HG03280 (cell line): ENCODE data around the gene MVD.

Source experiments
- ATAC-seq: cut with Tn5 transposase; IDR thresholded peaks from one replicate; pipeline ENCODE4 v1.9.1; 2021; ENCODE audit warnings: mild to moderate bottlenecking, moderate library complexity; ENCODE audit not compliant: unreplicated experiment

The MVD gene

DNA sequence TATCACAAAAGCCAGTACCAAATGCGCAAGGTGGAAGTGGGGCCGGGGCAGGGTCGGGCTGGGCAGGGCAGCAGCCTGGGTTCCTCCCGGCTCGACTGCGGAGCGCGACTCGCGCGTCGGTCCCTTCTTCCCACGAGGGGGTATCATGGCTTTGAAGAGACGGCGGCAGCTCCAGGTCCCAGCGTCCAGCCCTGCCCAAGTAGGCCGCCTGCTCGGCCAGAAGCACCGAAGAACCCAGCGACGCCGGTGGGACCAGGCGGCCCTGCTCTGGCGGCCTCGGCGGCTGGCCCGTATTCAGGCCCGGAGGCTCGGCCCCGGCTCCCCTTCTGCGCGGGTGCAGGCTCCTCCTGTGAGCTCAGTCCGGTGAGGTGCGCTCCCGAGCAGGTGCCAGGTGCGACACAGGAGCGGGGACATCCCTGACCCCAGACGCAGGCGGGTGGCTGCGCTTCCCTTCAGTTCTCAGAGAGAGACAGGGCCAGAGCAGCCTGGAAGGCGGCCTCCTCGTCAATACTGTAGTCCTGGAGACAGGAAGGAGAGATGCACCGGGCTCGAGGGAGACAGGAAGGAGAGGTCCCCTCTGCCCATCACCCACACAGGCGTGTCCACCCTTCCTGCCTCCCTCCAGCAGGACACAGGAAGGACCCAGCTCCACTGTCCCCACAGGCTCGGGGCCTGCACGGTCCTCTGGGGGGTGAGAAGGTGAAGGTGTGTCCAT is 34.4 kb upstream of the MVD start:
- ATAC-seq = no peak

GRCh38 chr16:88696441-88696840 is 33.5 kb upstream of the MVD start:
- no peak for ATAC-seq

DNA sequence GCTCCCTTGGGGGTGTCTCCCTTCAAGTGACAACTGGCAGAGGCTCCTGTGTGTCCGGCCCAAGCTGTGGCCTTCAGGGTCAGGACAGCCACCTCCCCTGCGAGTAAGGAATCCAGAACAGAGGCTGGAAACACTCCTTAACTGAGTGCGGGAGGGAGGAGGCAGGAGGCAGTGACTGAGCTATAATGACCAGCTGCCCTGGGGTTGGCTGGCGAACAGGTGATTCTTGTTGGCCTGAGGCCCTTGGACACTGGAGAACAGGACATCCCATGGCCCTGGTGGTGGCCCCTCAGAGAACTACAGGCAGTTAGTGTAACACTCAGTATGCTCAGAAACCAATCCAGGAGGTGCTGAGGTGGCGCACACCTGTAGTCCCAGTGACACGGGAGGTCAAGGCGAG is 32.9 kb upstream of the MVD start:
- no peak for ATAC-seq

DNA sequence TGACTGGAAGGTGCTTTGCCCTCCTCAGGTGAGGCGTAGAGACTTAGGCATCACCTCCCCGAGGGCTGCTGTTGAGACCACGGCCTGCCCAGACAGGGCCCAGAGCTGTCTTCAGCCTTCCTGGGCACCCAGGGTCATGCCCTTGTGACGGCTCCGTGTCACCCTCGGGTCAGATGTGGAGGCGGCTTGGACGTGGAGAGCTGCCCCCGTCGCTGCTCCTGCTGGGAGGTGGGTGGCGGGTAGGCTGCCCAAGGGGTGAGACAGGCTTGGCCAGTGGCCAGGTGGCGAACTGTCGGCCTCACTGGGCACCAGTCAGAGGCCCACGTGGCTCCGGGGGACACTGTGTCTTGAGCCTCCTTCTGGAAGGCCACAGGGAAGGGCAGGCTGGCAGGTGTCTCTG is 32.3 kb upstream of the MVD start:
- ATAC-seq = no peak

DNA sequence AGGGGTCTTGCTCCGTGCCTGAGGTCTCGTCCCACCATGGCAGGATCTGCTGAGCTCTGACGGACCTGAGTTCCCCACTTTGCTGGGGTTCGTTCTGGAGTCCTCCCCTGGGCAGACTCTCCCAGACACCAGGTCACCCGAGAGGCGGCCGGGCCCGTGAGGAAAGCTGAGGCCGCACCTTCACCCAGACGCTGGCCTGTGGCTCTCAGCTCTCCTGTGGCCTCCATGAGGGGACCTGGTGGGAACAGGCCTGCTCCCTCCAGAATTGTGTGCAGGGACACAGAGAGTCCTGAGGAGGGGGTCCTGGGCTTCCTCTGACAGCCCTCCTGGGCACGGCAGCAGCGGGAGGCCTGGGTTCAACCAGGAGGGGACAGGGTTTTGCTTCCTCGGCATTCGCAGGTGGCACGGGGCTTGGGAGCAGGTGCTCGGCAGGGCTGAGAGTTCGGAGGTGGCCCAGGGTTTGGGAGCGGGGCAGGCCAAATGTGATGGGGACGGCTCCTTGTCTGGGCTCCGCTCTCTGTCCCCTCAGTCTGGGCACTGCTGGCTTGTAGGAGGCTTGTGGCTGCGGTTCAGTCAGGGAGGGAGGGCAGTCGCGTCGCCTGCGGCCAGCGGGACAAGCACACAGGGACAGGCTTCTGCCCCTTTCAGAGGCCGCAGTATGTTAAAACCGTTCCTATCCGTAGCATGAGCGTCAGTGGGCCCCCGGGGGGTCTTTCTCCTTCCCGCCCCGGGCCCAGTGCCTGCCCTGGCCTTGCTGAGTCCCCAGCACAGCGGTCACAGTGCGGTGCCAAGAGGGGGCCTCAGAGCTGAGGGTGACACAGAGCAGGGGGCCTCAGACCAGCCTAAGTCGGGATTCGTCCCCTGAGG is 31.6 kb upstream of the MVD start:
- no peak for ATAC-seq

- ATAC-seq = no peak
These were observed 30.7 kb upstream of the MVD start for GRCh38 chr16:88693420-88694177.

DNA sequence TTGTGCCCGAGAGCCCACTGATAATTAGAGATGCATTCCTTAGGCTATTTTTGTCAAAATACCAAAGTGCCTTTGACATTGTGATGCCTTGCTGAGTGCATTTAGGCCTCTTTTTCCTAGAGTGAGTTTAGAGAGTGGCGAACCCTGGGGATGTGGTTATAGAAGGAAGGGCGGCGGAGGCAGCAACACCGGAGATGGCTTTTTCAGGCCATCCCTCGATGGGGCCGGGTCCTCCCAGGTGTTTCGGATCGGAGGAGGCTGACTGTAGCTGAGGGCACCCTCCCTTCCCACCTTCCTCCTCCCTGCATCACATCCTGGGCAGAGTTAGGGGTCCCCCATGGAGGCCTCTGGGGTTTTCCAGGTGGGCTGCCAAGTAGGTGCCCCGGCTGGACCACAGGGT is 30.0 kb upstream of the MVD start:
- ATAC-seq = no peak

DNA sequence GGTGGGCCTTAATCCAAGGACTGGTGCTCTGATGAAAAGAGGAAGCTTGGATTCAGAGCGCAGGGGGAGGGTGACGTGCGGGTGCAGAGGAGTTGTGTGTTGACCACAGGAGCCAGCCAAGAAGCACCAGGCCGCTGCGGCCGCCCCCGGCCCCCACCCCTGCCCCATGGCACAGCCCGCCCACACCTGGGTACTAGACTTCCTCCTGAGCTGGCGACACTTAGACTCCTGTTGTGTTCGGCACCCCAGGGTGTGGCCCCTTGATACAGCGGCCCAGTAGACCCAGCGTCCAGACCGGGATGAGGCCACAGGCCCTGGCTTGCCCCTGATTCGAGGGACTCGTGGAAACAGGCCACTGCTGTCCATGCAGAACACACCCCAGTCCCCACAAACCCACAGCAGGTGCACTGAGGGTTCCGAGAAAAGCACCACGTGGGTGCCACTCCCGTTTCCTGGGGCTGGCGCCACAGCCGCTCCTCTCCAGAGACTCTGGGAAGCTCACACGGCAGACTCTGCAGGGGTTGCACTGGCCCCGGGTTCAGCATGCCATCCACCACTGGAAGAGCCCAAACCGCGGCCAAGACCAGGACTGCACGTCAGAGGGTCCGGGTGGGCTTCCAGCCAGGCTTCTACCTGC is 29.2 kb upstream of the MVD start:
- ATAC-seq = no peak

DNA sequence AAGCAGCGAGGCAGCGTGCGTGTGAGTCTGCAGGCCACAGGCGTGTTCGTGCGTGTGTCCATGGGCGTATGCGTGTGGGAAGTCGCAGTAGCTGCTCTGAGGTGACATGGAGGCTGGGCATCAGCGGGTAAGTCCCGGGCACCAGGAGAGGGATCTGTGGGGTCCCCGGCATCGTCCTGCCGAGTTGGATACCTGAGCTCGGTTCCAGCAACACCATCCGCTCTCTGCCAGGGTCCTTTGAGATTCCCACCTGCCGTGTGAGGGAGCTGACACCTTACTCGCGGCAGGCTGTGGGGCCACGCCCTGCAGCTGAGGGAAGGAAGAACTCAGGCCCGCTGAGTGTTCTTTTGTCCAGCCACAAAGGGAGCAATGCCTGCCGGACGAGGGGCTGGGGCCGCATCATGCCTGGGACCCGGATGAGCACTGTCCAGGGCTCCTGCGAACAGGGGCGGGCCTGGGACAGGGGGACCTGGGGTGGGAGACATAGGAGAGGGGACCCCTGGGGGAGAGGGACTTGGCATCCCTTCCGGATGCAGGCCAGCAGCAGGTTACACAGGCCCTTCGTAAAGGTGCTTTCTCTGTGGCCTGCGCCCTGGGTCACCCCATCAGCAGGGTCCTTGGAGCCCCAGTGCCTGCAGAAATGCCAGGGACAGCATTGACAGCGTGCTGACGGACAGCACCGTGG is 28.4 kb upstream of the MVD start:
- no peak for ATAC-seq

- ATAC-seq = no peak
These were observed 27.6 kb upstream of the MVD start for GRCh38 chr16:88690341-88691128.

DNA sequence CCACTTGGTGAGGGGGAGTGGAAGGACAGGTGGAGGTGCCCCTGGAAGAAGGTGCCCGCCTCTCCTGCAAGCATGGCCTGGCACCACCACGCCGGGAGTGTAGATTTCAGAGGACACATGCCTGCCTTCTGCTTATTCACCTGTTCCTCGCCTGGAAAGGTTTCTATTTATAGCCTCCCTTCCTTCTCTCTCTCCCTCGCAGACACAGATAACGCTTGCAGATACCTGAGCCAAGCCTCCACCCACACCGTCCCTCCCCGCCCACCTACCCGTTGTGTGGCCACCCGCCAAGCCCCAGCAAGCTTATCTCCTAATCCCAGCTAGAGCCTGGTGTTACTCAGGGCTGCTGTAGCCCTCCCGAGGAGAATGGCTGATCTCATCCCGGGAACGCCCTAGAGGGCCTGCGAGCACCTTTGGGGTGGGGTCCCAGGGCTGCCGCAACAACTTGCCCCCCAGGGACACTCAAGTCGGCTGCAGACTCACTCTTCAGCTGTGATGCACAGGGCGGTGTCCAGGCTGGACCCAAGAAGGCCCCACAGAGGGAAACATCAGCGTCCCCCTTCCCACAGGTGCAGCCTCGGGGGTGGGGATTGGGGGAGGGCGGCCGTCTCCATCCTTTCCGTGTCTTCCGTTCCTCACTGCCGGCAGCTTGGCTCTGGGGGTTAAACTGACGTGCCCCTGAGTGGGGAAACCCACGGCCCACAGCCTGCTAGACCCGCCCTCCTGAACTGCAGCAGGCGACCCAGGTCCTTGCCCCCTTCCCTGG is 25.3 kb upstream of the MVD start:
- no peak for ATAC-seq

- no peak for ATAC-seq
These were observed 24.8 kb upstream of the MVD start for GRCh38 chr16:88687676-88688012.

DNA sequence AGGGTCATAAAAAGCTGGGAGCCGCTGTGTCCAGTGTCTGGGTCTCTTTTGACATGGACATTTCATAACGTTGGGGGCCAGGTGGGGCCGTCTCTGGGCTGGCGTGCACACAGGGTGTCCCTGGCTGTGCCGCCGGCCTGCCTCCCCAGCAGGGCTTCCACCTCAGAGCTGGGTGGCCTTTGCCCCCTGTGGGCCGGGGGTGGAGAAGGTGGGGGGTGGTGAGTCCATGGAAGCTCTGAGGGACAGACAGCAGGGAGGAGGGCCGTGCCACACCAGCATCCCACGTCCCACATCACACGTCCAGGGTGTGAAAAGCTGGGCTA is 24.3 kb upstream of the MVD start:
- no peak for ATAC-seq

DNA sequence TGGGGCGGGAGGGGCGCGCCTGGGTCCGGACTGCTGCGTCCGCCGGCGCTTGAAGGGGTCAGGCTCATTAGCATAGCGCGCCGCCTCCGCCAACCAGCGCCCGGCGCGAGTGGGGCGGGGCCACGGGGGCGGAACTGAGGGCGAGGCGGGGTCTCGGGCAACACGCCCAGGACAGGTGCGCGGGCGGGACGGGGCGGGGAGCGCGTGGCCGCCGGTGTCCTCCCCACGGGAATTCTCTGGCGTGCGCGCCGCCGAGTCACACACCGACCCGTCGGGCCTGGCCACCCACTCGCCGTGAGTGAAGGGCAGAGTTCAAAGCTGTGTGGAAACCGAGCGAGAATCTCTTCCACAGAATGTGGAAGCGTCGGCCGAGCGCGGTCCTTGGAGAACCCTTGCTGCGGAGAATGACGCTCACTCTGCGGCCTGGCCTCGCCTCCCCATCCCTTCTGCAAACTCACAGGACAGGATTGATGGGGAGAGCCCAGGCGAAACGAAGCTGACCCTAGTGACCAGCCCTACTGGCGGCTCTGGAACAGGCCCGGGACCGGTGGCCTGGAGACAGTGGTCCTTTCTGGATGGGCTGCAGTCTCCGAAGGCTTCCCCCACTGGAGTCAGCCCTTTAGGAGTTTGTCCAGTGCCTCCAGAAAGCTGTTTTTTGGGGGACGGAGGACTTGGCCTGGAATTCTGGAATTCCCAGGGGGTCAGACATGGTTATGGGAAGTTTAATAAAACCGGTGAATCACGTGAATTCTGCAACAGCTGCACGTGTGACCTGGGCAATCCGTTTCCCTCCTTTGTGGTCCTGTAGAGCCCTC is 23.8 kb upstream of the MVD start, which contains the start of gene SNAI3:
SNAI3 (minus strand) TSS at position 69 of the 815 bp plus-strand sequence. CDS start 101 bp downstream, outside the sequence.
- ATAC-seq = peak; percentile 75

- peak; percentile 13 for ATAC-seq
These were observed 23.2 kb upstream of the MVD start for GRCh38 chr16:88686062-88686438.

DNA sequence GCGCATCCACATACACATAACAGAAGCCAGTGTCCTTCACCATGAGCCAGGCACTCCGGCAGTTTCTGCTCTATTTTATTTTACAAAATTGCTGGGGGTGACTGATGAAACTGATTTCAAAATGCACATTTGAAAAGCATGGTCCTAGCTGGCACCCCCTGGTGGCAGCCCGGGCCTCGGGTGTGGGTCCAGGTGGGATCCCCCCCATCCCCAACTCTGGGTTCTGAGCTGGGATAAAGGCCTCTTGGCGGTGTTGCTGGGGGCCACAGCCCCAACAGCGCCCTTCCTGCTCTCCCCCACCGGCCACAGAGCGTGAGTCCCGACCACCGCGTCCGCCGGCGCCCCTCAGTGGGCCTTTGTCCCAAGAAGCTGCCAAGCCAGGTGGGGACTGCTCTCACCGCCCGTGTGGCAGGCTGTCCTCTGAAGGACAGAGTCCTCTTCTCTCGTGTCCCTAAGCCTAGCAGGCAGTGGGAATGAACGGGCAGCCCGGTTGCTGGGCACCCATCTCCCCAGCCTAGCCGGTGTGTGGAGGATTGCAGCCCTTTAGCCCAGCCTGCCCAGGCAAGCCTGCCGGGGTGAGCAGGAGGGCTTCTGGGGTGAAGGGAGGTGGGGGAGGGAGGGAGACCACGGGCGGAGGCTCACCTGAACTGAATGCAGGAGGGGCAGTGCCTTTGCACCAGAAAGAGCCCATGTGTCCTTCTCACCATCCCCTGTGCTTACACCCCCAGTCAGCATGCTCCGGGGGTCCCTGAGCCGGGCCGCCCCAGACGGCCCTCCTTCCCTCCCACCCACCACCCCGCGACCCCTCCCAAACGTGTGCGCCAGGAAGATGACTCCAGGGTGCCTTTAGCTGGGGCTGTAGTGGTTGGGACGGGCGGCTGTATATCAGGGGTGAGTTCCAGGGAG is 22.5 kb upstream of the MVD start:
- ATAC-seq = no peak

DNA sequence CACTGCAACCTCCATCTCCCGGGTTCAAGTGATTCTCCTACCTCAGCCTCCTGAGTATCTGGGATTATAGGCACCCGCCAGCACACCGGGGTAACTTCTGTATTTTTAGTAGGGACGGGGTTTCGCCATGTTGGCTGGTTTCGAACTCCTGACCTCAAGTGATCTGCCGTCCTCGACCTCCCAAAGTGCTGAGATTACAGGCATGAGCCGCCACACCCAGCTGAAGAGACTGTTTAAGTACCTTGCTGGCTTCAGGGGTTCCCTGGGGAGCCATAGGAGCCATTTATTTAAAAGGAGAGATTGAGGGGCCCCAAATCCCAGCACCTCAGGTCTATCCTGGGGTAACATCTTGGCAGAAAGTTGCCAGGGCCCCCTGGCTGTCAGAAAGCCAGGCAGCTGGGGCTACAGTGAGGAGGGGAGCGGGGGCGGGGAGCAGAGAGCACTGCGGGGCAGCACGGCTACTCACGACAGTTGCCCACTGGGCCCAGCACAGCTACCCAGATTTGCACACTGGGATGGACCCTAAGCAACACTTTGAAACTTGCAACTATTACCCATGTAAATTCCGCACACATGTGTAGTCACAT is 21.8 kb upstream of the MVD start:
- no peak for ATAC-seq
